Astrocyte of the spinal cord (primary cell): ENCODE data around the gene IMPA2.
"Not testable (repeated sequence)": the region's sequence is repeated elsewhere in the genome, so short reads cannot be mapped to it uniquely, and the experiment has no call there.

Source experiments
- DNase-seq: peaks from one replicate; pipeline ENCODE4 v3.0.0; 2011; ENCODE audit warnings: low read depth, low spot score
- H3K4me3 ChIP-seq: 2 replicates; pipeline ENCODE4 v1.5.1; 2011; ENCODE audit warnings: low read depth, mild to moderate bottlenecking, low read length, moderate library complexity
- in situ Hi-C: cut with HindIII; loops from 2 replicates; pipeline ENCODE4 v1.10.0; 2017; ENCODE audit warnings: low sequenced_read_pairs
- TF ChIP-seq, protein P1 (sequence below): IDR thresholded peaks from 2 replicates; pipeline ENCODE4 v1.5.1; 2012; ENCODE audit warnings: low read depth, mild to moderate bottlenecking, low read length, inconsistent platforms

Gene IMPA2

DNA sequence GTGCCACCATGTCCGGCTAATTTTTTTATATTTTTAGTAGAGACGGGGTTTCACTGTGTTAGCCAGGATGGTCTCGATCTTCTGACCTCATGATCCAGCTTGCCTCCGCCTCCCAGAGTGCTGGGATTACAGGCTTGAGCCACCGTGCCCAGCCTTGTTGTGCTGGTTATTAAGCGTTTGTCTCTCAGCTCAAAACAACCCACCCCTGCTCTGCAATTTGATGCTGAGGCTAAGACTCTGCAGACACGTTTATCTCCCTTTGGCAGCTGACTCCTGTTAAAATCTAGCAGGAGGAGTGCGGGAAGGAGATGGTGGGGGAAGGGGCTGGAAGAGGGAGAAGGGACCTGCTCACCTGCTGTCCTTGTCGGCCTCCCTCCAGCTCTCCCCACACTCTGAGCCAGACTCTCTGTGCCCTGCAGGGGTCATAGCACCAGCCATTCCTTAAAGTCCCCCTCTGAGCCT is 29.9 kb upstream of the IMPA2 start:
- H3K4me3 ChIP-seq = no peak overlapping the region
- DNase-seq = no peak
- TF ChIP-seq, protein P1, sequence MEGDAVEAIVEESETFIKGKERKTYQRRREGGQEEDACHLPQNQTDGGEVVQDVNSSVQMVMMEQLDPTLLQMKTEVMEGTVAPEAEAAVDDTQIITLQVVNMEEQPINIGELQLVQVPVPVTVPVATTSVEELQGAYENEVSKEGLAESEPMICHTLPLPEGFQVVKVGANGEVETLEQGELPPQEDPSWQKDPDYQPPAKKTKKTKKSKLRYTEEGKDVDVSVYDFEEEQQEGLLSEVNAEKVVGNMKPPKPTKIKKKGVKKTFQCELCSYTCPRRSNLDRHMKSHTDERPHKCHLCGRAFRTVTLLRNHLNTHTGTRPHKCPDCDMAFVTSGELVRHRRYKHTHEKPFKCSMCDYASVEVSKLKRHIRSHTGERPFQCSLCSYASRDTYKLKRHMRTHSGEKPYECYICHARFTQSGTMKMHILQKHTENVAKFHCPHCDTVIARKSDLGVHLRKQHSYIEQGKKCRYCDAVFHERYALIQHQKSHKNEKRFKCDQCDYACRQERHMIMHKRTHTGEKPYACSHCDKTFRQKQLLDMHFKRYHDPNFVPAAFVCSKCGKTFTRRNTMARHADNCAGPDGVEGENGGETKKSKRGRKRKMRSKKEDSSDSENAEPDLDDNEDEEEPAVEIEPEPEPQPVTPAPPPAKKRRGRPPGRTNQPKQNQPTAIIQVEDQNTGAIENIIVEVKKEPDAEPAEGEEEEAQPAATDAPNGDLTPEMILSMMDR = no peak
- in situ Hi-C loops = no loop called here

DNA sequence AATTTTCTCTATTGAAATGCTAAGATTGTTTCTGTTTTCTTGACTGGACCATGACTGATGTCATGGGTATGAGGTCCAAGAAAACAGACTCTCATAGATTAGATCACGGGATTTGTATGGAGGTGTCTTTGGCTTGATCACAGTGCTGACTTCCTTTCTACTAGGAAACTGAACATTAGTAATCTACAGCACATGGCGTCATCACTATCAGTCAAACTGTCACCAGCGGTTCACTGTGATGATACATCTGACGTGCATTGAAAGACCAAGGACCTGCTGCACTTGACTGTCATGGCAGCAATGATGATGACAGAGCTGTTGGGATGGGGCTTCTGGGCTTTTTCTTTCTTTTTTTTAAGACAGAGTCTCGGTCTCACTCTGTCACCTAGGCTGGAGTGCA is 28.2 kb upstream of the IMPA2 start:
- no peak overlapping the region for H3K4me3 ChIP-seq
- peak; percentile 15 for DNase-seq
- in situ Hi-C loops = no loop called here
- TF ChIP-seq, protein P1 = no peak

DNA sequence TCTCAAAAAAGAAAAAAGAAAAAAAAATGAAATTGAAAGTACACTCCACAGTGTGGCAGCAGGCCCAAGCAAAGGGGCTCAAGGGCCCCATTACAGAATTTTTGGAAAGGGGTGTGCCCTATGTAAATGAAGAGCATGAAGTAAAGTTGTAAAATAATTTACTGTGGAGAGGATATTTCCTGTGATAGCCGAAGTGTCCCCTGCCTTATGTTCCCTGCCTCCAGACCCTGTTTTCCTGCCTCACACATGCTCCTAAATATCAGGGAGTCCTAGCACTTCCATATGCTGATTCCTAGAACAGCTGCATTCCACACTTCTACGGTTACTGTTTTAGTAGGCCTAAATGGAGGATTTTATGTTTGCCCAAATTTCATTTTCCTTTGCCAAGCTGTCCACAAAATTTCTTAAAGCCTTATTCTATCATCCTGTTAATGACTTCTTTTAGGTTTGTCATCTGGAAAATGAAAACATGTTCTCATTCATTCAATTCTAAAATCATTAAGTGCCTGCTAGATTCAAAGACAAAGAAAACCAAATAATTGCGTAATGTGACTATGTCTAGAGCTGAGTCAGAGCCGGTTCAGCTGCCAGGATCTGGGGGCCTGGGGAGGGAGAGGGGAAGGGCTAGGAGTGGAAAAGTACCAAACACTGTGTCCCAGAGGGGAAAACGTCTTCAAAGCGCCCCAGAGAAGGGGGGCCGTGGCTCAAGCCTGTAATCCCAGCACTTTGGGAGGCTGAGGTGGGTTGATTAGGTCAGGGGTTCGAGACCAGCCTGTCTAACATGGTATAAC is 25.9 kb upstream of the IMPA2 start:
- peak; percentile 95 for DNase-seq
- no peak overlapping the region for H3K4me3 ChIP-seq
- TF ChIP-seq, protein P1 = no peak
- in situ Hi-C loops = no loop called here

DNA sequence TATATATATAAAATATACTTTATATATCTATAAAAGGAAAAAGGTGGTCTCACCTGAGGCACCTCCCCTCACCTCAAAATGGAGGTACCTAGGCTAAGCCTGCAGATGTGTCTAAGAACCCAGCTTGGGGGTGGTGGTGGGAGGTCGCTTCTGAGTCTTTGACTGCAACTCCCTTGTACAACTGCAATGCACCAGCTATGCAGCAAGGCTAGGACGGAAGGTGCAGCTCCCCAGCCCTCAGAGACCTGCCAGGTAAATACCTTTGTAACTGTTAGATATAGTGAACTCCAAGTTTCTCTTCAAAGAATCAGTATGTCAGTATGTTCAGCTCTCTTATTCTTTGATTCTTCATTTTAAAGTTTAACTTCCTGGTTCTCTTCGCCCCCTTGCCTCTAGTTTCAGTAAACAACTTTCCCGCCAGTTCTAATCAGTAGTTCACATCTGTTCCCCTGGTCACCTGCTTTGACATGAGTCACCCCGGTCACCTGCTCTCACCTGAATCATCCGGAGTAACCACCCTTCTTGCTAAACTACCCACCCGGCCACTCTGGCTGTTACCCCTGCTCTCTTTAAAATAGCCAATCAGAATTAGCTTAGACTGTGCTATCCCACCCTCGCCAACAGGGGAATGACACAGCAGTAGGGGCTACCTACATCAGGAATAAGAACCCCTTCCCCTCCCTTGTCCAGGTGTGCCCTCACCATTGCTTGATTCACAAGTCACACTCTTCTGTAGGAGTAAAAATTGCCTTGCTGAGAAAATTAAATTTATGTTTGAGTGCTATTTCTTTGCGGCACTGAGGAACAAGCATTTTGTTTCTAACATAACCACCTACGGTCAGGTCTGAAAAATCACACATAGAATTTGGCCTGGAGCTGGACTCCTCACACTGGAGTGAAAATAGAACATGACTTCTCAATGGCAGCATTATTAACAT is 24.7 kb upstream of the IMPA2 start:
- TF ChIP-seq, protein P1 = no peak
- in situ Hi-C loops = no loop called here
- H3K4me3 ChIP-seq = no peak overlapping the region
- no peak for DNase-seq

DNA sequence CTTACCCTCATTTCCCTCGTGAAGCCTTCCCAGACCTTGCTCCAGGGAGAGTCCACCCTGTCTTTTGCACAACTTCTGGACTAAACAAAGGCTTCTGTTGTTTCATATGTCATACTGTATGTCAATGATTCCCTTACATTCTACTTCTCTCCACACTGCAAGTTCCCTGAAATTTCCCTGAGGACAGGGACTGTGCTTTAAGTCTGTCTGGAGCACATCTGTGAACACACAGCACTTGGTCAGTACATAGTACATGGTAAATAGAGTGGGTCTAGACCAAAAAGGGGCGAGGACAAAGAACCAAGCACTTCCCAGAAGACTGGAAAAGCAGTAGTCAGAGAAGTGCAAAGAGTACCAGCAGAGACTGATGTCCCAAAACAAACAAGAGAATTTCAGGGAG is 23.7 kb upstream of the IMPA2 start:
- H3K4me3 ChIP-seq = no peak overlapping the region
- TF ChIP-seq, protein P1 = no peak
- in situ Hi-C loops = no loop called here
- DNase-seq = no peak

DNA sequence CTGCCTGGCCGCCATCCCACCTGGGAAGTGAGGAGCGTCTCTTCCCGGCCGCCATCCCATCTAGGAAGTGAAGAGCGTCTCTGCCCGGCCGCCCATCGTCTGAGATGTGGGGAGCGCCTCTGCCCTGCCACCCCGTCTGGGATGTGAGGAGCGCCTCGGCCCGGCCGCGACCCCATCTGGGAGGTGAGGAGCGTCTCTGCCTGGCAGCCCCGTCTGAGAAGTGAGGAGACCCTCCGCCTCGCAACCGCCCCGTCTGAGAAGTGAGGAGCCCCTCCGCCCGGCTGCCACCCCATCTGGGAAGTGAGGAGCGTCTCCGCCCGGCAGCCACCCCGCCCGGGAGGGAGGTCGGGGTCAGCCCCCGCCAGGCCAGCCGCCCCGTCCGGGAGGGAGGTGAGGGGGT is 21.7 kb upstream of the IMPA2 start:
- H3K4me3 ChIP-seq, in situ Hi-C loops, DNase-seq: not testable (repeated sequence)
